GM19239 (cell line): ENCODE results near the gene MCU.
A peak's percentile ranks its signal among the peaks of the same experiment; 100 is the strongest.
"Not testable (repeated sequence)": the region's sequence is repeated elsewhere in the genome, so short reads cannot be mapped to it uniquely, and the experiment has no call there.

Experiments used
- DNase-seq: peaks from one replicate; pipeline ENCODE4 v3.0.0; 2011; ENCODE audit warnings: low spot score; ENCODE audit not compliant: insufficient read length
- FAIRE-seq: peaks from 2 replicates; lab custom pipeline; 2011; peaks lifted over from hg19 to GRCh38; lab: Jason Lieb, UNC

MCU gene

DNA sequence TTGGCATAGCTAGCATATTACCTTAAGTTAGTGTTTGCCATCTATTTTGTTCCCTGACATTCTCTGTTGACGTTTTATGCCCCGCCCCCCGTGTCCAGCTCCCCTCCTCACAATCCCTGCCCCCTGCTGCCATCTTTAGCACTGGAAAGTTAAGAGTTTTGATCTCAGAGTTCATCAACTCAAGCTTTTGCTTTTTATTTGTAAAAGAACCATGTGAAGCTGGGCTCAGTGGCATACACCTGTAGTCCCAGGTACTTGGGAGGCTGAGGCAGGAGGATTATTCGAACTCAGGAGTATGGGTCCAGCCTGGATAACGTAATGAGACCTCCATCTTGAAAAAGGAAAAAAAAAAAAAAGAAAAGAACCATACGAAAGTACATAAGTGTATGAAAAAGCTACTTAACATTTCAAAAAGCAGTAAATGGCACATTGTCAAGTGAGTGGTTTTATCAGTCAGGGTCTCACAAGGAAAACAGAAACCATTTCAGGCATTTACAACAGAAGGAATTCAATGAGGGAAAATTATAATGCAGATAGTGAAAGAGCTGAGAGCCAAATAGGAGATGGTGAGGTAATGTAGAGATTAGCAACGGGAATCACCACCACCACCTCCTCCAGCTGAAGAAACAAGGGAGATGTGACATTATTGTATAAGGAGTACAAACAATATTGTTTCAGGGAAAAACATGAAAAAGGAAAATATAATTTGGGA is 64.9 kb downstream of the MCU start:
- DNase-seq (no peak), FAIRE-seq (no peak)

DNA sequence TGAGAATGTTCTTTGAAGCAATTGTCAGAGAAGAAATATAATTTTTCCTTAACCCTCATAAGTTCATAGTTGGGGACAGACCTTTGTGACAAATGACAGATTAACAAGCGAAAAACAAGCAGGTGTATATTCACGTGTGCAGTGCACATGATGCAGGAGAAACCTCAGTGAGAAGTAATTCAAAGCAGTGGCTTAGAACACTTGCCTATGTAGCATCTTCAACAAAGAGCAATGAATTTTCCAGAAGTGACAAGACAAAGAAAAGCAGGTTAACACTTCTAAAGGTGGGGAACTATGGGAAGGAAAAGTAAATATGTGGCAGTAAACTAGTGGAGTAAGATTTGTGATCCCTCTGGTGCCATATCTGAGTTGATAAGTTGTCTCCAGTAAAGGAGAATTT is 65.8 kb downstream of the MCU start:
- no peak for FAIRE-seq

DNA sequence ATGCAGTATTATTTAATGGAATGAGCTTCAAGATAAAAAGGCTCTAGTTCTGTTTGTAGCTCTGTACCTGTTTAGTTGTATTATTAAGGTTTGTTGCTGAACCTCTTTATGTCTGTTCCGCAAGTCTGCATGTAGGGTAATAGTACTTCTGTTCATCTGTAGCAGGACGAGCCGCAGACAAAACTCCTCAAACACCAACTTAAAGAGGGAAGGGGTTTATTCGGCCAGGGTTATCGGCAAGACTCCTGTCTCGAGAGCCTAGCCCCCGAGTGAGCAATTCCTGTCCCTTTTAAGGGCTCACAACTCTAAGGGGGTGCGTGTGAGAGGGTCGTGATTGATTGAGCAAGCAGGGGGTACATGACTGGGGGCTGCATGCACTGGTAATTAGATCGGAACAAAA is 67.0 kb downstream of the MCU start:
- not testable (repeated sequence) for DNase-seq, FAIRE-seq

More for the DNA sequence above, 65.8 kb downstream of the MCU start:
- DNase-seq = no peak

- peak; percentile 52 for FAIRE-seq
- no peak for DNase-seq
Observed at GRCh38 chr10:72759584-72759983, 67.6 kb downstream of the MCU start.

- DNase-seq (no peak), FAIRE-seq (no peak)
Observed at GRCh38 chr10:72761498-72761897, 69.6 kb downstream of the MCU start.

- no peak for DNase-seq
- FAIRE-seq = no peak
Observed at GRCh38 chr10:72762042-72762441, 70.1 kb downstream of the MCU start.

DNA sequence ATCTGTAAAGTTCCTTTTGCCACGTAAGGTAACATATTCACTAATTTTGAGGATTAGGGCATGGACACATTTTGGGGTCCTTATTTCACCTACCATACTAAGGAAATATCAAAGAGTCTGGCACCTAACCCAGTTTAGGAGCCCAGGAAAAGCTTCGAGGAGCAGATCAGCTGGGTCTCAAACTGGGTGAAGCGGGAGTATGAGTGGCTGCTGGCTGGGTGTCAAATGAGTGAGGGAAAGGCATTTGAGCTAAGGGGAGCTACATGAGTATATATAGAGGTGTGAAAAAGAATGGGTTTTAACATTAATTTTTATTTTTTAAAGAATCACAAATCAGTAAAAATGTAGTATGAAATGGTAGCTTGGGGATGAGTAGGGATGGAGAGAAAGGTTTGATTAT is 71.3 kb downstream of the MCU start:
- FAIRE-seq (no peak), DNase-seq (no peak)

- DNase-seq (no peak), FAIRE-seq (no peak)
Observed at GRCh38 chr10:72764151-72764550, 72.2 kb downstream of the MCU start.

DNA sequence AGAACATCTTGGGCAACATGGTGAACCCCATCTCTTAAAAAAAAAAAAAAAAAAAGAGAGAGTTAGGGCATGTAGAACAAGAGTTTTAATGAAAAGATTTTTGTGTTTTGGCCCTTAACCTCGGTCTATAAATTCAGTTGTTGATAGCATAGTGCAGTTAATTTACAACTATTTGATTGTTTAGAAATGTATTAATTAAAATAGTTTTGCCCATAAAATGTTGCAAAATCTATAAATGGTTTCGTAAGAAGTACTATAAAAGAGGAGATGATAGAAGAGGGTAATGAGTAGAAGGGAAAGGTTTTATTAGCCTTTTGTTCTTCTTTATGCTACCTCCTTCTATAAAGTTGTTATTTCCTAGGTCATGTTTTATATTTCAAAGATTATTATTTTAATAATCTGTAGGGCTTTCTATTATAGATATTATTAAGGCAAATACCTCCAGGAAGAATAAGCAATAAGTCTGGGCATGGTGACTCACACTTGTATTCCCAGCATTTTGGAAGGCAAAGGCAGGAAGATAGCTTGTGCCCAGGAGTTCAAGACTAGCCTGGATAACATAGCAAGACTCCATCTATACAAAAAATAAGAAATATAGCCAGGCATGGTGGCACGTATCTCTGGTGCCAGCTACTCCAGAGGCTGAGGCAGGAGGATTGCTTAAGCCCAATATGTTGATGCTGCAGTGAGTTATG is 73.3 kb downstream of the MCU start:
- FAIRE-seq = no peak

DNA sequence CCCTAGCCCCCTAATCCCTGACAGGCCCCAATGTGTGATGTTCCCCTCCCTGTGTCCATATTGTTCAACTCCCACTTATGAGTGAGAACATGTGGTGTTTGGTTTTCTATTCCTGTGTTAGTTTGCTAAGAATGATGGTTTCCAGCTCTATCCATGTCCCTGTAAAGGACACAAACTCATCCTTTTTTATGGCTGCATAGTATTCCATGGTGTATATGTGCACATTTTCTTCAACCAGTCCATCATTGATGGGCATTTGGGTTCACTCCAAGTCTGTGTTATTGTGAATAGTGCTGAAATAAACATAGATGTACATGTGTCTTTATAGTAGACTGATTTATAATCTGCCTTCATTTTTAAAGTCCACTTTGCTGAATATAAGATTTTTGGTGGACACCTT is 79.3 kb downstream of the MCU start:
- not testable (repeated sequence) for FAIRE-seq, DNase-seq

More for the DNA sequence above, 73.3 kb downstream of the MCU start:
- no peak for DNase-seq

DNA sequence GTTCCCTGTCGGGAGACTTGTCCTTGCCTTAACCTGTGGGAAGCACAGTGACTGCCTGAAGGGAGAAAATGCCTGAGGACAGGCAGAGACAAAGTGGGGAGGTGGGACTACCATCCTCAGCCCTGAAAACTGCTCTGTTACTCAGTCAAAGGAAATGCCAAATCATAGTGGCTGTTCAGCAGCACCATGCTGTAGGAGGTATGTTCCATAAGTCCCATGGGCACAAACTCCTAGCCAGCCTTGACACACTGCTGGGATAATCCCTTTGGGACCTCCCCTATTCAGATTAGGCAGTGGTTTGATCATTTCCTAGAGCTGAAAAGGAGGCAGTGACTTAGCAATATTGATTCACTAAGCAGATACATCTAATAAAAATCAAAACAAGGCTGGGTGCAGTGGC is 80.1 kb downstream of the MCU start:
- no peak for DNase-seq
- FAIRE-seq = no peak

- no peak for FAIRE-seq
- no peak for DNase-seq
Observed at GRCh38 chr10:72779874-72780273, 87.9 kb downstream of the MCU start.

DNA sequence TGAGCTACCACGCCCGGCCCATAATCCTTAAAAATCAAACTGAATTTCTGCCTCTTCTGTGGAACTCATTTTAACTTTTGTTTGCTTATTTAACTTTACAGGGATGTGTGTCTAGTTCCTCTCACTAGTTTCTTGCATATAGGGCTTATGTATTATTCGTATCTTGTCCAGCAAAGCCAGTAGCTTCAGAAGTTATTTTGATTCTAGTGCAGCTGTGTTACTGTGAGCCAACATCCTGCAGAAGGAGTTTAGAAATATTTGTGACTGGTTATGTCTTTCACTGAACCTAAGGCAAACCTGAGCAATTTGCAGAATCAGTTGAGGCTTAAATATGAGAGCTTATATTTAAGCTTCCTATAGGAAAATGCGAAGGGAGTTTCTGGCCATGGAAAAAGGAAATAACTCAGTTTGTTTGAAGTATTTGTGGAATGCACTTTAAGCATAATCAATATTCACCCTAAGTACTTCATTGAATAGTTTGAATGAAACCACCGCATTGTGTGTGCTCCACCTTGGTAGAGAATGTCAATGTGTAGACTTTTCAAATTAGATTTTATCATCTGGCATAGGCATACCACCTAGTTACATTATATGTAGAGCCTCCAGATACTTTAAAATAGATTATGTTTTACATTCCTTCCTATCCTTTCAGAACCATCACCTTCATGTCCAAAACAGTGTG is 90.8 kb downstream of the MCU start:
- no peak for DNase-seq
- no peak for FAIRE-seq

DNA sequence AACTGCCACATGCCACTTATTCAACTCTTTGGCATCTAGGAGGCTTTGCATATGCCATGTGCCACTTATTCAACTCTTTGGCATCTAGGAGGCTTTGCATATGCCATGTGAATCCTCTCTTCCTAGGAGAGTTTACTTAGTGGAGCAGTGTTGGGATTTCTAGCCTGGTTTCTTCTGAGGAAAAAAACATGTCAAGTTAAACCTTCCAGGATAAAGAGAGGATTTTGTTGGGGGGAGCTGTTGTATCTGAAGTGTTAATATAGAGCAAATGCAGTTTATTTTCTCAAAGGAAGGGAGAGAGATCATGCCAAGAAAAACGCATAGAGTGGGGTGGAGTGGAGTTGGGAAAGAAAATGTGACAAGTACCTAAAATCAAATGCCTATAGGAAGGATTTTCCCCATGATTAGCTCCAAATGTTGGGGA is 91.5 kb downstream of the MCU start:
- DNase-seq = no peak
- no peak for FAIRE-seq

DNA sequence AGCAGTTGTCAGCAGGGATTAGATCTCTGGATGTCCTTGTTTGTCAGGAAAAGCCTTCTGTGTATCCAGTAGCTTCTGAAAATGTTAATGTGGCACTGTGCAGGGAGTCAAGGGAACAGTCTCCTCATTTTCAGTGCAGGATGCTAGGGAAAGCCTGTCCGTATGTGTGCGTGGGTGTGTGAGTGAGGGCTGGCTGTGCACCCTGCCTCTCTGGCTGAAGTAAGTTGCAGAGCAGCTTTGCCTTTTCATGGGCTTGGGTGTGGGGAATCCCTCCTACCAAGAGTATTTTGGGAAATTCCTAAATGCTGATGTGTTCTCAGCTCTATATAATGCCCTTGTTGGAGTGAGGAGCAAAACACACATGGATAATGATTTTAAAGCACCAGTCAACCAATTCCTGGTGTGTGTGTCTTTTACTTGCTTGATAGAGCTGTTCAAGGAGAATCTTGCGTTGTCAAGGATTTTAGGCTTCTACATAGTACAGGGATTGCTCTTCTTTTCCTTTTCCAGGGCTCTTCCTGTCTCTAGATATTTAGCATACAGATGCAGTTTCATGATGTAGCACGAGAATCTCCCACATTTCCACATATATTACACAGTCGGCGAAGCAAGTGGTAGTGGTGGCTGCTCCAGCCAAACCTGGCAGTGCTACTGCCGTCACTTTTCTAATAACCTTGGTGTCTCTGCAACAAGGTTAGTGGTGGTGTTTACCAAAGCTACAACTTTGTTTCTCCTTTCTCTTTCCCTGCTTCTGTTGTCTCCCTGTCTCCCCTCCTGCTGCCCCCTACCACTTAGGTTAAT is 92.8 kb downstream of the MCU start:
- DNase-seq (no peak), FAIRE-seq (no peak)

GRCh38 chr10:72785409-72785808 is 93.5 kb downstream of the MCU start:
- no peak for FAIRE-seq

DNA sequence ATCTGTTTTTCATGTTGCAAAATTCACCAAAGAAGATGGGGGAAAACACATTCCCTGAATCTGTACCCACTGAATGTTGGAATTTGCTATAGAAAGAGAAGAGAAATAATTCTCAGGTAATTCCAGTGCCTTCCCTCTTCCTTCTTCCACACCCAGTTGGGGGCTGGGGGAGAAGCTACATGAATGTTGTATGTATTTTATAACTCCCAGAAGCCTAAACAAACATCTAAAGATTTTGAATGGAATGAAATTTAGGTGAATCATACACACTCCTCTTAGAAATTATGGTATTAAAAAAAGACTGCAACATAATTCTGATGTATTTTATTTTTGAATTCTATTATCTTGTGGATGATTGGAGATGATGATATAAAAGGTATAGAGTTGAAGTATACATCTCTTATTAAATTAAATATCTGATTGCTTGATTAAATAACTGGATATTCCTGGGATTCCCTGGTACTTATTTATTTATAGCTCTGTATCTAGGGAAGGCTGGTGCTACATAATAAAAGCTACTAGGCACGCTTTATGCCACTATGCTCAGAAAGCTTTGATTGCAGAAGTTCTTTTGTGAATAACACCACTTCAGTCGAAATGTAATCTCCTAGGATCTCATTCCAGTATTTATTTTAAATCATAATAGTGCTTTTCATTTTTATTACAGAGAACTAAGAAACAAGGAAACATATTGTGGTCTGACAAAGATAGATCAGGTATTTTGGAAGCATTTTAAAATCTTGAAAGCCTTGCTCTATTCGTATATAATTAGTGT is 98.5 kb downstream of the MCU start:
- FAIRE-seq (no peak), DNase-seq (no peak)

More at GRCh38 chr10:72785409-72785808, 93.5 kb downstream of the MCU start:
- no peak for DNase-seq

- FAIRE-seq (no peak), DNase-seq (no peak)
Observed at GRCh38 chr10:72792288-72792687, 100.3 kb downstream of the MCU start.

- no peak for FAIRE-seq
Observed at GRCh38 chr10:72793752-72794151, 101.8 kb downstream of the MCU start.

DNA sequence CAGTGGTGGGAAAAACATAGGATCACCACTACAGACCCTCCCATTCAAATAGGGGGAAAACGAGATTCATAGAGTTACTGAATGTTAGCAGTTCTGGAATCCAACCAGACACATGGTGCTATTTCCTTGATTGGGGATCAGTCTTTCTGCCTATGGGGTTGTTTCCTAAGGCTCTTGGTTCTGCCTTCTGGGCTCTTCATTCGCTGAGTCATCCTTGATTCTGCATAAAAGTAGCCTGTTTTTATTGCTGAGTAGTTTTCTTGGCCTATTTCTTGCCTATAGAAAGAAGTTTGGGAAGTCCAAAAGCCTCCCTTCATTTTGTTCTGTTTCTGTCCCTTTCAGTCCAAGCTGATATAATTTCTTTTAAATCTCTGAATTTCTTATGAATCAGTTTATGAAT is 102.3 kb downstream of the MCU start:
- FAIRE-seq = no peak
- DNase-seq = no peak

More at GRCh38 chr10:72793752-72794151, 101.8 kb downstream of the MCU start:
- DNase-seq = no peak
